Kasumi-1 (cell line): ENCODE data around the gene APOL1.
"Not testable (repeated sequence)": the region's sequence is repeated elsewhere in the genome, so short reads cannot be mapped to it uniquely, and the experiment has no call there.

Experiments used
- DNase-seq, 2 experiments: peaks; one replicate each; lab custom pipeline; 2025; lab: John Stamatoyannopoulos, UW

APOL1 gene

DNA sequence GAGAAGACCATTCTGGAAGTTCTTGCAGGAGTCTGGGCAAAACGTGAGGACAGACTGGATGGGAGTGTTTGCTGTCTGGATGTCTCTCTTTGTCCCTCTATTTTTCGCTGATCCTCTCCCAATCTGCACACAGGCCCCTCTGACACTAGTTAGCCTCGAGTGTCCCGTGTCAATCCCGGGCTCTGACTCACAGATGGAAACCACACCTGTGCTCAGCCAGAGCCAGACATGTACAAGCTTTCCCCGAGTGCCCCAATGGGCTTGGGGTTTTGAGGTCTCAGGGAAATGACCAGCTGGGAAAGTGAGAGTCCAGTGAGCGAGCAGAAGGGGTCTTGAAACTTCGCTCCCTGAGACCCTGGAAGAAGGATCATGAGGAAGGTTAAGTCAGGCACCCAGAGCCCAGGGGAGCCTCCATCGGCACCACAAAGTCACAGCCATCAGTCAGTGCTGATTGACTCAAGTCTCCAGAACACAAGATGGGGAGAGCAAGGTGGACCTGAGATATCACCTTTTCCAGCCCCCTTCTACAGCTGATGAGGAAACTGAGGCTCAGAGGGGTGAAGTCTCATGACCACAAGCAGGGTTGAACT is 27.5 kb upstream of the APOL1 start:
- DNase-seq = no peak

DNA sequence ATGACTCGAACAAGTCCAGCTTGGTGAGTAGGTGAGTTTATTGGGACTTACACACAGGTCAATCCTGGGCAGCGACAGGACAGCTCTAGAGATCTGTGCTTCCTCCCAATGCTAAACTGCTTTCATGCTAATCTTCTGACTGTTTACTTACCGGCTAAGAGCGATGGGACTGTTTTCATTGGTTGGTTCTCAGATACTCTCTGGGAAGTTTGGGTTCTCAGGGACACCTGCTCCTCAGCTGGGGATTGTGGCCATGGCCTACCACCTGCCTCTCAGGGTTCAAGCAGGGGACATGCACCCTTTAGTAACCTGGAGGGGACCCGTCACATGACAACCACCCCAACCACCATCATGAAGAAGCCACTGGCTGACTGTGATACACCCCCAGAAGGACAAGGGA is 26.7 kb upstream of the APOL1 start:
- no peak for DNase-seq

DNA sequence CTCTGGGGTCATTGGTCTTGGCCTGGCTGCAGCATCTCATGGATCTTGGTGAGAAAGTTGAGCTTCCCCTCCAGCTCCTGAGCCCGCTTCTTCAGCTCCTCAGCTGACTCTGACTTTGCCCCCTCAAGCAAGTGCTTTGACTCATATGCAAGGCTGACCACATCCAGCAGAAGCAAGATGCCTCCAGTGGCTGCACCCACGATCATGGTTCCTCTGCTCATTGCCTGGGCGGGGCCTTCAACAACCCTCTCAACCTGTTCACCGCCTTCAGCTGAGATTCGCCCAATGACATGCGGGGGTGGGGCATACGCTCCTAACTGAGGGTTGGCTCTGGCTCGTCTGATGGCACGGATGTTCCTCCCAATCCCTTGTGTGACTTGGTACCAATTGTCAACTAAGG is 25.5 kb upstream of the APOL1 start:
- DNase-seq = no peak

GRCh38 chr22:36227806-36228205 is 25.1 kb upstream of the APOL1 start:
- no peak for DNase-seq

DNA sequence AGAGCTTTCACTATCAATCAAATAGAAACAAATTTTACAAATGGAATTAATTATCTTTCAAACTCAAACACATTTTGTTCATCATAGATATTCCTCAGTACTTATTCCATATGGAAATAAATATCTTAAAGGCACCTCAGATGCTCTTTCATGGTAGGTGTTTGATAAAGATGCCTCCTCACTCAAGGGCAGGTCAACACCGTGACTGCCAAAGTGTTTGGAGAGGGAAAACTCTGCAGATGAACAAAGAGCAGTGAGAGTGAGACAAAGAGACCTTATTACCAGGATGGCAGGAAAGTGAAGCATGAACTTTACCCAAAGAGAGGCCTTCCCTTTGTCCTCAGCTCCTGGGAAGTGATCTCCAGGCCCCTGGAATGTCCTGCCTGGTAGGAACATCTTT is 24.6 kb upstream of the APOL1 start:
- not testable (repeated sequence) for DNase-seq

GRCh38 chr22:36228944-36229343 is 24.0 kb upstream of the APOL1 start:
- no peak for DNase-seq

GRCh38 chr22:36229649-36230048 is 23.3 kb upstream of the APOL1 start:
- not testable (repeated sequence) for DNase-seq

- DNase-seq = not testable (repeated sequence)
These were observed 21.9 kb upstream of the APOL1 start for GRCh38 chr22:36231051-36231450.

- no peak for DNase-seq
These were observed 20.1 kb upstream of the APOL1 start for GRCh38 chr22:36232715-36233401.

DNA sequence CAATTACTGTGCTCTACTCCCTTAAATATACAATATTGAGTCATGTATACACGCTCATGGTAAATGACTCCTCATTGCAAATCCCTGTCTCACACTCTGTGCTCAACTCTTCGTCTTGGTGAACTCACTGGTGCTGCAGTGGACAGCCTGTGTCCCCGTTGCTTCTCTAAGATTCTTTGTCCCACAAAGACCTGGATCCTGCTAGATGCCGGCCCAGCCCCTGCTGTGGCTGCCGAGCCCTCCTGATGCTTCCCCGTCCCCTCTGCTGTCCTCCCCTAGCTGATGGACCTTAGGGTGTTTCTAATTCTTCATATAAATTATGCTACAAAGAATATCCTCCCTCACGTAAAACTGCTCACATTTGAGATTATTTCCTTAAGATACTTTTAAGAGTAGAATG is 19.1 kb upstream of the APOL1 start:
- DNase-seq = no peak

DNA sequence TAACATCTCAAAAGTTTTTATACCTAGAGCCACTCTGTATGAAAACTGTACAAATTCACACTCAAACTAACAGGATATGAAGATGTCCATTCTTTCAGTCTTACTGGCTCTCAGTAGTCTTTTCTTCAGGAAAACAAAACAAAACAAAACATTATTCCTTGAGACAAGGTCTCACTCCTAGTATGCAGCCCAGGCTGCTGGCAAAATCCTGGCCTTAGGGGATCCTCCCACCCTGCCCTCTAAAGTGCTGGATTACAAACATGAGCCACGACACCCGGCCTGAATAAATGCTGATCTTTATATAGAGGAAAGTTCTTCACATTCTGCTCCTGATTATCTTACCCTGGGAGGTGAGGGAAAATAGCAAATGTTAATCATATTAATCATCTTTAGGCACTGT is 18.7 kb upstream of the APOL1 start:
- DNase-seq = no peak

DNA sequence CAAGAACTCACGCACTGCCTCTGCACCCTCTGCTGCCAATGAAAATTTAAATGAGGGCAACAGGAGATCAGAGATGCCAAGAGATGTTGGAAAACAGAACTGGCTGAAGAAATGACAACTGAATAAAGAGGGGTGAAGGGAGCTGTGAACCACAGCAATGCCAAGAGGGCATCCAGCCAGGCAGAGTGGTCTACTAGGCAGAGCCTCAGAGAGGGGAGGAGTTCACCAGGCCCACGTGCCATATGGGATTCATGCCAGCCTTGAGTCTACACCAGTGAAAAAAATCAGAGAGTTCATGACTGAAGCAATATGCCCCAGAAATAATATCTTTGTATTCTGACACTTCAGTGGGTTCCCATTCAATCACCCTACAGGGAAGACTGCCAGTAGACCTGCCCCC is 18.0 kb upstream of the APOL1 start:
- no peak for DNase-seq

DNA sequence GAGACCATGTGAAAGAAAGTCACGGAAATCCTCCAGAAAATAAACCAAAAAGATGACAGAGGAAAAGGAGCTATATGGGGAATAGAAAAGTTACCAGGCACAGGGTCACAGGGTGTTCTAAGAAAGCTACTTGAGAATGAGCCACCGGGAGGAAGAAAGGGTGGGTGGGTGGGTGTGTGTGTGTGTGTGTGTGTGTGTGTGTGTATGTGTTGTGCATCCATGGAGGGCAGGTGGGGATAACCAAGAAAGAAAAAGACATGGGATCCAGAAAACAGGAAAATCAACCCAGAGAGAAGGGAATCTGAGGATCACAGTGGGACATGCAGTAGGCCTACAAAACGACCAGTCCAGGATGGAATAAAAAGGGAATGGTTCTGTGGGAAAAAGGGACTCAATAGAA is 17.3 kb upstream of the APOL1 start:
- DNase-seq = no peak

- DNase-seq = no peak
These were observed 16.3 kb upstream of the APOL1 start for GRCh38 chr22:36236388-36237319.

- DNase-seq = no peak
These were observed 15.2 kb upstream of the APOL1 start for GRCh38 chr22:36237462-36238372.

DNA sequence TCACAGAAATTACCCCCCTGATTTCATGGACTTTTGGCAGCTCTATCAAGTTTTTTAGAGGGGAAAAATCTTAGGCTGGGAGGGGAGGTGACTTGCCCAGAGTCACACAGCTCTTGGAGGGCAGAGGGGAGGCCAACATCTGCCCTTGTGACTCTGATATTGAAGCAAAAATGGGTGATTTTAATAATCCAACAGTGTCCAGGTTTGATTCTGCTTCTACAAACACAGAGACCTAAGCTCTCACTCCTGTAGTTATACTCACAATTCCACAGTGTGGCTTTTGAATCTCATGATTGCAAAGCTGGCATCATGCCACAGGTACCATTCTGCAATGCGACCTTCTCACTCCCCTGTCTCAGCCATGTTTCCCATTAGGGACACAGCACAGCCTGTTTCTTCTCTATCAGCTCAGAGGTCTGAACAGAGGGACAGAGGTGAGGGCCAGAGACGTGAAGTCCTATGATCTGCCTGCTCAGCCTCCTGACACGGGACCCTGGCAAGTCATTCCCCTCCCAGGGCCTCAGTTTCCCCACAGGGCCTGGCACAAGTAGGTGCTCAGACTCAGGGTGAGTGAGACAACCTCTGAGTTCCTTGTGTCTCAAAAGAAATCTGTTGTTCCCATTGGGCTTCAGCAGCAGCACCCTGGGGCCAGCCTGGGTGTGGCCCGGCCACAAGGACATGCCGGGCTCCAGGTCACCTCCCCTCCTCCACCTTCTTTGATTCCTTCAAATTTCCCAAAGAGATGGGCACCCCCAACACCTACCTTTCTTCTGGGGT is 14.4 kb upstream of the APOL1 start:
- DNase-seq = no peak

DNA sequence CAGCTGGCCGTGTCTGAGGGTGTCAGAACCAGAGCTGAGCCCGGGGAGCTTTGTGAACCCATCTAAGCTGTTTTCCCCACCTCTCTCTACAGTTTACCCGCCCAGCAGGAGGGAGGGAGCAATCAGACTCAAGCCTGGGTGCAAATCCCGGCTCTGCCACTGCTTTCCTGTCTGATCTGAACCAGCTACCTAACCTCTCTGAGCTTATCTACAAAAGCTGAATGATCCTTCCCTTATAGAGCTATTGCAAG is 13.9 kb upstream of the APOL1 start:
- DNase-seq = no peak

DNA sequence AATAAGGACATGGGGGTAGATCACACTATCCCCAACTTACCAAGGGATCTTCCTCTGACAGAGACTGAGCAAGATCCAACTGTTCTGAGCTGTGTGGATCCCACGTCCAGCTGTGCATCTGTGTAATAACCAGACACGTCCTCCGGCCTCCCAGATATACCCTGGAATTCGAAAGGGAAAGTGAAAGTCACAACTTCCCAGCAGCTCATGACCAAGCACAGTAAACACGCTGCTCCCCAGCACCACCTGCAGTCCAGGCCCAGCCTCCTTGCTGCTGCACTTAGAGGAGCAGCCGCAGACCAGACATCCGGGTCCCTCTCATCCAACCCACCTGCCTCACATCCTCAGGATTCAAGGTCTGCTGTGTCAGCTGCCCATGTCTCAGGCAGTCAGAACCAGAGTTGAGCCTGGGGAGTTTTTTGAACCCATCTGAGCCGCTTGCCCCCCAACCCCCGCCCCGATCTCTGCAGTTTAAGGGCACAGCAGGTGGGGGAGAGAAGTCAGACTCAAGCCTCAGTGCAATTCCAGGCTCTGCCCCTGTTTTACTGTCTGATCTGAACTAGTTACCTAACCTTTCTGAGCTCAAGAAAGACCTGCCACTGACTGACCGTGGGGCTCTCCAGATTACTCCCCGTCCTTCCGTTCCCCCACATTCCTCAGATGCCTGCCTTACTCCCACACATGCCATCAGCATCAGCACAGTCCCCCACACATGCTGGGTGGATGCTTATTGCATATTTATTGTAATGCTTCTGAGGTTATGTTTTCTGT is 13.3 kb upstream of the APOL1 start, which contains the start of gene APOL2:
APOL2 (minus strand) TSS at position 127 of the 771 bp plus-strand sequence. CDS start 6,365 bp downstream, outside the sequence.
- peak; percentile 92 to 97 for DNase-seq

DNA sequence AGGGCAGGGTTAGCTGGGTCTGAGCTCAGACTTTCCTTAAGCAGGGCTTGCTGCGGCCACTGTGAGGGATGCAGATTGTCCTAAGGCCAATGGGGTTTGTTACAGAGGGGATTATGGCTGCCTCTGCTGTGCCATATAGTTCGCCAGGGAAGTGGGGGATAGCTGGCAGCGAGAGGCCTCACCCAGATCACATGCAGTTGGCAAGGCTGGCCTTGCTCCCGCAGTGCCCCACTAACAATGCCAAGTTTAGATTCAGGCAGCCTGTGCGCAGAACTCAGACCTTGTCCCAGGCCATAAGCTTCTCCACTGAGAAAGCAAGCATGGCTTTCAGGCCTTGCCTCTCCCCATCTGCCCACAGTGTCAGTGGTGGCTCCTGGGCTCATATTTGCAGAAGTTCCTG is 8.9 kb upstream of the APOL1 start:
- no peak for DNase-seq
